Activated CD4-positive, alpha-beta memory T cell treated with anti-CD3 and anti-CD28 coated beads for 36 hours (primary cell): ENCODE data around the gene UGT2B17. TPM values are rescaled to one million over a fixed set of nuclear protein-coding genes. Genes with fewer than 3 reads are reported as not detected.
"Not testable (repeated sequence)": the region's sequence is repeated elsewhere in the genome, so short reads cannot be mapped to it uniquely, and the experiment has no call there.

Experiments used
- CTCF ChIA-PET: fragments of 350-600 bp; sonication (Branson Sonifier 250); formaldehyde crosslinking; loops from one replicate; lab custom pipeline; 2021; ENCODE audit warnings: antibody characterized with exemption, inconsistent platforms; lab: Charles Lee
- POLR2A ChIA-PET: fragments of 350-600 bp; sonication (Branson Sonifier 250); formaldehyde crosslinking; loops from one replicate; lab custom pipeline; 2021; ENCODE audit warnings: antibody characterized with exemption; lab: Charles Lee
- DNase-seq: peaks from one replicate; pipeline ENCODE4 v3.0.0-alpha.2; 2020
- H3K27ac Mint-ChIP-seq: one replicate; pipeline ENCODE4 v1.8.0; 2021; ENCODE audit warnings: mixed read lengths
- H3K27me3 Mint-ChIP-seq: one replicate; pipeline ENCODE4 v1.8.0; 2021; ENCODE audit warnings: mixed read lengths
- H3K36me3 Mint-ChIP-seq: one replicate; pipeline ENCODE4 v1.8.0; 2021; ENCODE audit warnings: mixed read lengths
- H3K4me1 Mint-ChIP-seq: one replicate; pipeline ENCODE4 v1.8.0; 2021; ENCODE audit warnings: low read depth, mixed read lengths
- H3K4me3 Mint-ChIP-seq: one replicate; pipeline ENCODE4 v1.8.0; 2021; ENCODE audit warnings: mild to moderate bottlenecking, mixed read lengths
- H3K9me3 Mint-ChIP-seq: one replicate; pipeline ENCODE4 v1.8.0; 2021; ENCODE audit warnings: mixed read lengths
- intact Hi-C: fragments of 100-400 bp; cut with micrococcal nuclease; formaldehyde crosslinking; loops from one replicate; pipeline ENCODE4 v1.15.1; 2023
- total RNA-seq, 2 experiments: library from RNA; stranded (reverse); gene quantifications; one replicate each; pipeline ENCODE4 v1.2.3, GENCODE V29; 2021

UGT2B17 gene
- total RNA-seq: not detected

DNA sequence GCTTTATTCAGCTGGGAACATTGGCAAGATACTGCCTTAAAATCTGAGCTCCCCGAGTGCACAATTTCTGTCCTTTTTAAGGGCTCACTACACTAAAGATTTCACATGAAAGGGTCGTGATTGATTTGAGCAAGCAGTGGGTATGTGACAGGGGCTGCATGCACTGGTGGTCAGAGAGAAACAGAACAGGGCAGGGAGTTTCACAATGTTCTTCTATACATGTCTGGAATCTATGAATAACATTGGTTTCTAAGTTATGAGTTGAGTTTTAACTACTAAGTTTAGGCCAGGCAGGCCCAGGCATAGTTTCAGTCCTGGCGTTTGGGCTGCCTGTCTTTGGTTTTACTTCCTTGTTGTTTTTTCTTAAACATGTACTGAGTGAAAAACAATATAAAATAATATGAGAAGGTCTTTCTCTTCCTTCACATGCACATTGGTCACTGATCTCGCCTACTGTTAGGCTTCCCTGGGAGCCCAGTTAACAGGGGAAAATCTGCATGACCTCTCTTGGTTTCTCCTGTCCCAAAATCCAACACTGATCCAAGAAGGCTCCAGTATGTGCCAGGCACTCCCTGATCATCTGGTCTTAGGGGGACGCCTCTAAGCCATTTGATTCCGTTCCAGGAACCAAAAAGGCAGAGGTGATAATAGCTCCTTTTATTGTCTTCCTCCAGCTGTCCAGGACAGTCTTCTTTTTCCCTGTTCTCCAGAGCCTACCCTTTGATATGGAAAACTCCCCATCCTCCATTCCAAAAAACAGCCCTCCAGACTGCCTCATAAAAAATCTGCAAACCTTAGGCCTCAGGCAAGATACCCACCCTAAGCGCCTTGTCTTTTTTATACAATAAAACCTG, at the start of gene UGT2B17:
TSS of gene UGT2B17 (minus strand) at position 51 of the 854 bp plus-strand sequence. CDS start 7,838 bp downstream, outside the sequence.
- Mint-ChIP-seq H3K4me3 (no peak within 1 kb of the TSS), H3K36me3 (no peaks in the 10 kb centered on the region), H3K27ac (no peak within 1 kb of the TSS), H3K4me1 (no peaks in the 10 kb centered on the region), H3K27me3 (peaks cover 5% of the 10 kb centered on the region), H3K9me3 (no peaks in the 10 kb centered on the region)
- ChIA-PET POLR2A (no interaction called here), CTCF (no interaction called here)
- DNase-seq: no peak
- intact Hi-C loops: no loop called here

DNA sequence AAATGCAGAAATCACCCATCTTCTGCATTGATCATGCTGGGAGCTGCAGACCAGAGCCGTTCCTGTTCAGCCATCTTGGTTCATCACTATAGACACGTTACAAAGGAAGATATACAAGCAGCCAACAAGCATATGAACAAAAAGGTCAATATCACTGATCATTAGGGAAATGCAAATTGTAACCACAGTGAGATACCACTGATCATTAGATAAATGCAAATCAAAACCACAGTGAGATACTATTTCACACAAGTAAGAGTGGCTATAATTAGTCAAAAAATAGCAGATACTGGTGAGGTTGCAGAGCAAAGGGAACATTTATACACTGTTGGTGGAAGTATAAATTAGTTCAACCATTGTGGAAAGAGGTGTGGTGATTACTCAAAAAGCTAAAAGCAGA, 46.6 kb upstream of the UGT2B17 start:
- H3K27ac Mint-ChIP-seq, H3K4me1 Mint-ChIP-seq, H3K4me3 Mint-ChIP-seq, DNase-seq, intact Hi-C loops, H3K27me3 Mint-ChIP-seq, H3K9me3 Mint-ChIP-seq, POLR2A ChIA-PET, CTCF ChIA-PET, H3K36me3 Mint-ChIP-seq: not testable (repeated sequence)

- POLR2A ChIA-PET: no interaction called here
- CTCF ChIA-PET: no interaction called here
These were observed 41.0 kb upstream of the UGT2B17 start for GRCh38 chr4:68617003-68617698.

DNA sequence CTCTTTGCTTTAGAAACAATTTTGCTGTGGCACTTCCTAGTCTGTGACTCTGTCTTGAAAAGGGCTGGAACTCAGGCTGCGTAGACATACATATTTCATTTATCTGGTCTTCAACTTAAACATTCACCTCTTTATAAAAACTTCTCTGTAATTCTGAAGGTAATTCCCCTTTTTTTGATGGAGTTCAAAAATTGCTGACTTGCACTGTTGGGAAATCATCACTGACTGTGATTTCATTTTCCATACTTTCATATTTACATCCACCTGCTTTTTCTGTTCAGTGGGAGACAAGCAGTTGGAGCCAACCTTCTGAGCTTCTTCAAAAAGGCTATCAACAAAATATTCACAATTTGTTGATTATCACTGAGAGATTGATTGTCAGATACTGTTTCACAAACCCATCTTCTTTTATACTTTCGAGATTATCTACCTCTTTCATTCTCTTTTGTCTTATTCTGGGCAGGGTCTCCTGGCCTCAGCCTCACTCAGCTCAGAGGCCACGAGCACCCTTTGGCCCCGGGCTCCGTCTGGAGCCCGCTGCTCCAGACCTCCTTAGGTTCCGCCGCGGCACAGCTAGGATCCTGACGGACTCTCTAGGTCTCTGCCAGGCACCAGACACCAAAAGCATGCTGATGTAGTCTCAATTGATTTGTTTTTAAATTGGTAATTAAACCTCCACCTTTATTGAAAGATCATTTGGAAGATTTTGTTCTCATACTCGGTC, 39.7 kb upstream of the UGT2B17 start:
- ChIA-PET POLR2A (no interaction called here), CTCF (no interaction called here)
- Mint-ChIP-seq H3K9me3 (no peaks in the 10 kb centered on the region), H3K4me1 (no peaks in the 10 kb centered on the region), H3K4me3 (no peak overlapping the region), H3K36me3 (no peaks in the 10 kb centered on the region), H3K27ac (no peak overlapping the region), H3K27me3 (peaks cover 3% of the 10 kb centered on the region)
- no peak for DNase-seq
- intact Hi-C loops: no loop called here

More at GRCh38 chr4:68617003-68617698, 41.0 kb upstream of the UGT2B17 start:
- no peak for DNase-seq
- no peaks in the 10 kb centered on the region for H3K36me3 Mint-ChIP-seq
- H3K27me3 Mint-ChIP-seq: peaks cover 3% of the 10 kb centered on the region
- H3K4me3 Mint-ChIP-seq: no peak overlapping the region
- intact Hi-C loops: no loop called here
- no peaks in the 10 kb centered on the region for H3K9me3 Mint-ChIP-seq
- no peaks in the 10 kb centered on the region for H3K4me1 Mint-ChIP-seq
- no peak overlapping the region for H3K27ac Mint-ChIP-seq

DNA sequence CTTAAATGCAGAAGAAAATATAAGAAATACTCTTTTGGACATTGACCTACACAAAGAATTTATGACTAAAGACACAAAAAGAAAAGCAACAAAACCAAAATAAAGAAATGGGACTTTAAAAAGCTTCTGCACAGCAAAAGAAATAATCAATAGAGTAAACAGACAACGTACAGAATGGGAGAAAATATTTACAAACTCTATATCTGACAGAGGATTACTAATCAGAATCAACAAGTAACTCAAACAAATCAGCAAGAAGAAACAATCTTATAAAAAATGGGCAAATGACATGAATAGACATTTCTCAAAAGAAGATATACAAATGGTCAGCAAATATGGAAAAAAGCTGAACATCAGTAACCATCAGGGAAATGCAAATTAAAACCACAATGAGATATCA, 37.6 kb upstream of the UGT2B17 start:
- CTCF ChIA-PET: no interaction called here
- POLR2A ChIA-PET: no interaction called here
- Mint-ChIP-seq H3K27me3 (peaks cover 8% of the 10 kb centered on the region), H3K9me3 (no peaks in the 10 kb centered on the region), H3K27ac (no peak overlapping the region), H3K4me3 (no peak overlapping the region), H3K36me3 (no peaks in the 10 kb centered on the region), H3K4me1 (no peaks in the 10 kb centered on the region)
- intact Hi-C loops: no loop called here
- DNase-seq: no peak

GRCh38 chr4:68606240-68606639, 30.1 kb upstream of the UGT2B17 start:
- no peaks in the 10 kb centered on the region for H3K4me1 Mint-ChIP-seq
- no peaks in the 10 kb centered on the region for H3K9me3 Mint-ChIP-seq
- no peak overlapping the region for H3K4me3 Mint-ChIP-seq

GRCh38 chr4:68599150-68599549, 23.0 kb upstream of the UGT2B17 start:
- Mint-ChIP-seq H3K27ac (no peak overlapping the region), H3K4me3 (no peak overlapping the region), H3K27me3 (no peaks in the 10 kb centered on the region), H3K4me1 (no peaks in the 10 kb centered on the region), H3K36me3 (no peaks in the 10 kb centered on the region), H3K9me3 (peaks cover 2% of the 10 kb centered on the region)
- ChIA-PET POLR2A (no interaction called here), CTCF (no interaction called here)
- intact Hi-C loops: no loop called here
- DNase-seq: no peak

More at GRCh38 chr4:68606240-68606639, 30.1 kb upstream of the UGT2B17 start:
- ChIA-PET POLR2A (no interaction called here), CTCF (interaction anchor here (0.6 kb wide), 1 partner anchor 348 kb away, joined by 3 read pairs; no protein-coding TSS in a partner anchor)
- H3K27me3 Mint-ChIP-seq: peaks cover 4% of the 10 kb centered on the region
- H3K27ac Mint-ChIP-seq: no peak overlapping the region
- no peaks in the 10 kb centered on the region for H3K36me3 Mint-ChIP-seq
- DNase-seq: no peak
- intact Hi-C loops: no loop called here

GRCh38 chr4:68597482-68597881, 21.4 kb upstream of the UGT2B17 start:
- intact Hi-C loops: no loop called here
- no peak overlapping the region for H3K27ac Mint-ChIP-seq
- H3K36me3 Mint-ChIP-seq: no peaks in the 10 kb centered on the region
- H3K9me3 Mint-ChIP-seq: peaks cover 2% of the 10 kb centered on the region
- no peak overlapping the region for H3K4me3 Mint-ChIP-seq
- ChIA-PET POLR2A (no interaction called here), CTCF (no interaction called here)
- no peaks in the 10 kb centered on the region for H3K27me3 Mint-ChIP-seq
- no peak for DNase-seq
- H3K4me1 Mint-ChIP-seq: no peaks in the 10 kb centered on the region

- peaks cover 2% of the 10 kb centered on the region for H3K9me3 Mint-ChIP-seq
- H3K36me3 Mint-ChIP-seq: no peaks in the 10 kb centered on the region
- intact Hi-C loops: no loop called here
- POLR2A ChIA-PET: no interaction called here
- DNase-seq: no peak
- H3K4me3 Mint-ChIP-seq: no peak overlapping the region
- H3K4me1 Mint-ChIP-seq: no peaks in the 10 kb centered on the region
- no peaks in the 10 kb centered on the region for H3K27me3 Mint-ChIP-seq
- H3K27ac Mint-ChIP-seq: no peak overlapping the region
- CTCF ChIA-PET: no interaction called here
These were observed 18.6 kb upstream of the UGT2B17 start for GRCh38 chr4:68594678-68595077.

DNA sequence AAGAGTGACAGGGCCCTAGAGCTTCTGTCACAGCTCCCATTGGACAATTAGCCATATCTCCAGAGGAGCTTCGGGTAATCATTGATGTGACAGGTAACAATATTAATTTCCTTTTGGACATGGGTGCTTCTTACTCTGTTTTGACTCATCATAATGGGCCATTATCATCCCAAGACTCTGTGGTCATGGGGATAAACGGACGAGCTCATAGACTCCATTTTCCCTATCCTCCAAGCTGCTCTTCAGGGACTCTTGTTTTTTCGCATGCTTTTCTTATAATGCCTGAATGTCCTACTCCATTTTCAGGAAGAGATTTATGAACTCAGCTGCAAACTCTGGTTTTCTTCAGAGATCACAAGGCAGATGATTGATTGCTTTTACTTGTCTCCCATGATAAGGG, 17.0 kb upstream of the UGT2B17 start:
- H3K27me3 Mint-ChIP-seq: no peaks in the 10 kb centered on the region

GRCh38 chr4:68592673-68593072, 16.6 kb upstream of the UGT2B17 start:
- ChIA-PET POLR2A (no interaction called here), CTCF (no interaction called here)
- Mint-ChIP-seq H3K27ac (no peak overlapping the region), H3K4me1 (no peaks in the 10 kb centered on the region), H3K27me3 (no peaks in the 10 kb centered on the region), H3K36me3 (no peaks in the 10 kb centered on the region), H3K9me3 (peaks cover 2% of the 10 kb centered on the region), H3K4me3 (no peak overlapping the region)
- no peak for DNase-seq
- intact Hi-C loops: no loop called here

More for the DNA sequence above, 17.0 kb upstream of the UGT2B17 start:
- ChIA-PET CTCF (interaction anchor here (0.7 kb wide), 1 partner anchor 217 kb away, joined by 3 read pairs; no protein-coding TSS in a partner anchor), POLR2A (no interaction called here)
- H3K27ac Mint-ChIP-seq: no peak overlapping the region
- H3K4me1 Mint-ChIP-seq: no peaks in the 10 kb centered on the region
- H3K4me3 Mint-ChIP-seq: no peak overlapping the region
- peaks cover 2% of the 10 kb centered on the region for H3K9me3 Mint-ChIP-seq
- H3K36me3 Mint-ChIP-seq: no peaks in the 10 kb centered on the region
- no peak for DNase-seq
- intact Hi-C loops: no loop called here

- Mint-ChIP-seq H3K27ac (no peak overlapping the region), H3K4me1 (no peaks in the 10 kb centered on the region), H3K4me3 (no peak overlapping the region), H3K36me3 (no peaks in the 10 kb centered on the region), H3K27me3 (no peaks in the 10 kb centered on the region), H3K9me3 (peaks cover 2% of the 10 kb centered on the region)
- no peak for DNase-seq
- POLR2A ChIA-PET: no interaction called here
- CTCF ChIA-PET: no interaction called here
- intact Hi-C loops: no loop called here
These were observed 15.1 kb upstream of the UGT2B17 start for GRCh38 chr4:68591204-68591603.
